Measurements from ENCODE around the gene ZNF576.

Gene ZNF576

GRCh38 chr19:43638214-43638994, 42.0 kb downstream of the ZNF576 start:
- Histone ChIP-seq H3K9ac (ENCODE audit: low read length) (no peak overlapping the region), H3K36me3 (ENCODE audit: control insufficient read depth, insufficient read depth, low read length) (no peaks in the 10 kb centered on the region), H3K4me1 (ENCODE audit: control insufficient read depth, low read depth, low read length) (no peaks in the 10 kb centered on the region), H4K5ac (ENCODE audit: low read length) (no peak overlapping the region), H3K27me3 (ENCODE audit: insufficient read depth, low read length, poor library complexity) (peaks cover 8% of the 10 kb centered on the region), H2BK5ac (ENCODE audit: low read length) (no peak overlapping the region), H3K79me2 (ENCODE audit: control insufficient read depth, insufficient read depth, low read length) (no peaks in the 10 kb centered on the region), H3K4me2 (ENCODE audit: low read length) (no peak overlapping the region), H3K79me1 (ENCODE audit: low read length) (no peaks in the 10 kb centered on the region), H2BK120ac (ENCODE audit: low read depth, low read length) (no peak overlapping the region), H3K4me3 (ENCODE audit: low read length) (no peak overlapping the region), H4K8ac (ENCODE audit: low read depth, low read length) (no peak overlapping the region), H3K4ac (ENCODE audit: low read depth, low read length) (no peak overlapping the region), H3K27ac (ENCODE audit: low read depth, low read length) (no peak overlapping the region), H2BK15ac (replicated peaks; ENCODE audit: low read depth) (no peak overlapping the region), H3K18ac (ENCODE audit: low read length) (no peak overlapping the region), H3K56ac (ENCODE audit: low read length) (no peak overlapping the region), H2AK5ac (ENCODE audit: low read length) (no peak overlapping the region), H3K23ac (ENCODE audit: low read length) (peak overlapping the region; percentile 19)
- no peak for DNase-seq
- WGBS (ENCODE audit: extremely low coverage, insufficient coverage, low lambda C conversion rate) = no CpG with 5 or more reads among the region's 13 CpGs

- no peak overlapping the region for H2AK5ac ChIP-seq (ENCODE audit: low read length)
- peak overlapping the region; percentile 4 for H3K18ac ChIP-seq (ENCODE audit: low read length)
- peak overlapping the region; percentile 79 for H3K56ac ChIP-seq (ENCODE audit: low read length)
- H2BK120ac ChIP-seq (ENCODE audit: low read depth, low read length) = no peak overlapping the region
- H4K8ac ChIP-seq (ENCODE audit: low read depth, low read length) = no peak overlapping the region
- H3K9ac ChIP-seq (ENCODE audit: low read length) = peak overlapping the region; percentile 41
- no peaks in the 10 kb centered on the region for H3K4me1 ChIP-seq (ENCODE audit: control insufficient read depth, low read depth, low read length)
- H3K4me3 ChIP-seq (ENCODE audit: low read length) = peak overlapping the region; percentile 3
- peaks cover 8% of the 10 kb centered on the region for H3K27me3 ChIP-seq (ENCODE audit: insufficient read depth, low read length, poor library complexity)
- no peak overlapping the region for H4K5ac ChIP-seq (ENCODE audit: low read length)
- H3K79me2 ChIP-seq (ENCODE audit: control insufficient read depth, insufficient read depth, low read length) = no peaks in the 10 kb centered on the region
- no peak overlapping the region for H3K4ac ChIP-seq (ENCODE audit: low read depth, low read length)
- no peak overlapping the region for H2BK15ac ChIP-seq (replicated peaks; ENCODE audit: low read depth)
- WGBS (ENCODE audit: extremely low coverage, insufficient coverage, low lambda C conversion rate) = no CpG with 5 or more reads among the region's 18 CpGs
- DNase-seq = no peak
- no peaks in the 10 kb centered on the region for H3K79me1 ChIP-seq (ENCODE audit: low read length)
- H2BK5ac ChIP-seq (ENCODE audit: low read length) = no peak overlapping the region
- no peak overlapping the region for H3K23ac ChIP-seq (ENCODE audit: low read length)
- no peaks in the 10 kb centered on the region for H3K36me3 ChIP-seq (ENCODE audit: control insufficient read depth, insufficient read depth, low read length)
- no peak overlapping the region for H3K27ac ChIP-seq (ENCODE audit: low read depth, low read length)
- peak overlapping the region; percentile 54 for H3K4me2 ChIP-seq (ENCODE audit: low read length)
These were observed 42.7 kb downstream of the ZNF576 start for GRCh38 chr19:43638995-43639518.

- no peak within 1 kb of the TSS for H3K4ac ChIP-seq (ENCODE audit: low read depth, low read length)
- H2AK5ac ChIP-seq (ENCODE audit: low read length) = no peak within 1 kb of the TSS
- DNase-seq = no peak
- no peak within 1 kb of the TSS for H4K8ac ChIP-seq (ENCODE audit: low read depth, low read length)
- no peaks in the 10 kb centered on the region for H3K36me3 ChIP-seq (ENCODE audit: control insufficient read depth, insufficient read depth, low read length)
- H3K4me3 ChIP-seq (ENCODE audit: low read length) = peak within 1 kb of the TSS; percentile 62
- H3K27me3 ChIP-seq (ENCODE audit: insufficient read depth, low read length, poor library complexity) = peaks cover 8% of the 10 kb centered on the region
- peak within 1 kb of the TSS; percentile 88 for H3K56ac ChIP-seq (ENCODE audit: low read length)
- H3K4me1 ChIP-seq (ENCODE audit: control insufficient read depth, low read depth, low read length) = no peaks in the 10 kb centered on the region
- no peak within 1 kb of the TSS for H2BK120ac ChIP-seq (ENCODE audit: low read depth, low read length)
- no peak within 1 kb of the TSS for H2BK15ac ChIP-seq (replicated peaks; ENCODE audit: low read depth)
- H3K4me2 ChIP-seq (ENCODE audit: low read length) = peak within 1 kb of the TSS; percentile 86
- no peak within 1 kb of the TSS for H4K5ac ChIP-seq (ENCODE audit: low read length)
- no peak within 1 kb of the TSS for H3K27ac ChIP-seq (ENCODE audit: low read depth, low read length)
- H3K18ac ChIP-seq (ENCODE audit: low read length) = peak within 1 kb of the TSS; percentile 4
- peak within 1 kb of the TSS; percentile 80 for H3K23ac ChIP-seq (ENCODE audit: low read length)
- no peaks in the 10 kb centered on the region for H3K79me2 ChIP-seq (ENCODE audit: control insufficient read depth, insufficient read depth, low read length)
- WGBS (ENCODE audit: extremely low coverage, insufficient coverage, low lambda C conversion rate) = no CpG with 5 or more reads among the region's 110 CpGs
- peak within 1 kb of the TSS; percentile 72 for H3K9ac ChIP-seq (ENCODE audit: low read length)
- H2BK5ac ChIP-seq (ENCODE audit: low read length) = no peak within 1 kb of the TSS
- no peaks in the 10 kb centered on the region for H3K79me1 ChIP-seq (ENCODE audit: low read length)
These were observed 43.4 kb downstream of the ZNF576 start, which contains the start of gene CADM4 for GRCh38 chr19:43639519-43640423. CADM4 (minus strand) TSS chr19:43639850; CDS start chr19:43639790, 60 bp downstream.

- Histone ChIP-seq H2BK5ac (ENCODE audit: low read length) (no peak overlapping the region), H3K9ac (ENCODE audit: low read length) (peak overlapping the region; percentile 72), H3K79me2 (ENCODE audit: control insufficient read depth, insufficient read depth, low read length) (no peaks in the 10 kb centered on the region), H2BK15ac (replicated peaks; ENCODE audit: low read depth) (no peak overlapping the region), H3K18ac (ENCODE audit: low read length) (no peak overlapping the region), H4K5ac (ENCODE audit: low read length) (no peak overlapping the region), H3K4me3 (ENCODE audit: low read length) (peak overlapping the region; percentile 62), H2AK5ac (ENCODE audit: low read length) (no peak overlapping the region), H4K8ac (ENCODE audit: low read depth, low read length) (no peak overlapping the region), H3K23ac (ENCODE audit: low read length) (no peak overlapping the region), H3K4me1 (ENCODE audit: control insufficient read depth, low read depth, low read length) (no peaks in the 10 kb centered on the region), H3K27me3 (ENCODE audit: insufficient read depth, low read length, poor library complexity) (peaks cover 8% of the 10 kb centered on the region), H2BK120ac (ENCODE audit: low read depth, low read length) (no peak overlapping the region), H3K36me3 (ENCODE audit: control insufficient read depth, insufficient read depth, low read length) (no peaks in the 10 kb centered on the region), H3K4me2 (ENCODE audit: low read length) (peak overlapping the region; percentile 86), H3K4ac (ENCODE audit: low read depth, low read length) (no peak overlapping the region), H3K27ac (ENCODE audit: low read depth, low read length) (no peak overlapping the region), H3K79me1 (ENCODE audit: low read length) (no peaks in the 10 kb centered on the region), H3K56ac (ENCODE audit: low read length) (peak overlapping the region; percentile 88)
- WGBS (ENCODE audit: extremely low coverage, insufficient coverage, low lambda C conversion rate) = no CpG with 5 or more reads among the region's 9 CpGs
- DNase-seq = no peak
These were observed 44.0 kb downstream of the ZNF576 start for GRCh38 chr19:43640424-43640757.

GRCh38 chr19:43641333-43641732, 44.9 kb downstream of the ZNF576 start:
- no peak overlapping the region for H3K4me2 ChIP-seq (ENCODE audit: low read length)
- H3K27me3 ChIP-seq (ENCODE audit: insufficient read depth, low read length, poor library complexity) = peaks cover 8% of the 10 kb centered on the region
- no peak overlapping the region for H3K4me3 ChIP-seq (ENCODE audit: low read length)
- no peak overlapping the region for H3K23ac ChIP-seq (ENCODE audit: low read length)
- H3K79me2 ChIP-seq (ENCODE audit: control insufficient read depth, insufficient read depth, low read length) = no peaks in the 10 kb centered on the region
- no peak overlapping the region for H3K27ac ChIP-seq (ENCODE audit: low read depth, low read length)
- no peak overlapping the region for H3K56ac ChIP-seq (ENCODE audit: low read length)
- no peak overlapping the region for H3K18ac ChIP-seq (ENCODE audit: low read length)
- H4K5ac ChIP-seq (ENCODE audit: low read length) = no peak overlapping the region
- no peak overlapping the region for H2AK5ac ChIP-seq (ENCODE audit: low read length)
- H4K8ac ChIP-seq (ENCODE audit: low read depth, low read length) = no peak overlapping the region
- H3K4ac ChIP-seq (ENCODE audit: low read depth, low read length) = no peak overlapping the region
- H3K4me1 ChIP-seq (ENCODE audit: control insufficient read depth, low read depth, low read length) = no peaks in the 10 kb centered on the region
- H3K36me3 ChIP-seq (ENCODE audit: control insufficient read depth, insufficient read depth, low read length) = no peaks in the 10 kb centered on the region
- H3K9ac ChIP-seq (ENCODE audit: low read length) = no peak overlapping the region
- H2BK120ac ChIP-seq (ENCODE audit: low read depth, low read length) = no peak overlapping the region
- WGBS (ENCODE audit: extremely low coverage, insufficient coverage, low lambda C conversion rate) = no CpG with 5 or more reads among the region's 2 CpGs
- no peak overlapping the region for H2BK5ac ChIP-seq (ENCODE audit: low read length)
- no peak overlapping the region for H2BK15ac ChIP-seq (replicated peaks; ENCODE audit: low read depth)
- H3K79me1 ChIP-seq (ENCODE audit: low read length) = no peaks in the 10 kb centered on the region
- DNase-seq = peak; percentile 44
